Effector CD8-positive, alpha-beta T cell (primary cell): ENCODE data around the gene C11orf91.
"Not testable (repeated sequence)": the region's sequence is repeated elsewhere in the genome, so short reads cannot be mapped to it uniquely, and the experiment has no call there.

Experiments
- DNase-seq: peaks from one replicate; lab custom pipeline; 2025; lab: John Stamatoyannopoulos, UW

C11orf91 gene

GRCh38 chr11:33721984-33722383, 21.4 kb upstream of the C11orf91 start:
- no peak for DNase-seq

GRCh38 chr11:33721426-33721825, 20.8 kb upstream of the C11orf91 start:
- DNase-seq, result no peak

GRCh38 chr11:33719587-33719986, 19.0 kb upstream of the C11orf91 start:
- DNase-seq, result no peak

DNA sequence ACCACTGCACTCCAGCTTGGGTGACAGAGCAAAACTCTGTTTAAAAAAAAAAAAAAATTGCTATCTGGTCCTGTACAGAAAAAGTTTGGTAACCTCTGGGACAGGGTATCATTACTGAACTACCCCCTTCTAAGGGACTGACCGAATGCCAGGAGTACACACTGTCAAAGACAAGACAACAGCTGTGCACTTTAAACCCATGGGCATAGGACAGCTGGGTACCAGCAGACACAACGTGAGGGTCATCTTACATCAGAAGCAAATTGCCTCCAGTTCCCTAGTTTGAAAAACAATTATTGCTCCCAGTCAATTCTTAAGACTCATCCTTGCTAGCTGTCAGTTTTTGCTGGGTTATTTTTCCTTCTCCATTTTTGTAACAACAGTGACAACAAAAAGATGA, 17.8 kb upstream of the C11orf91 start:
- no peak for DNase-seq

DNA sequence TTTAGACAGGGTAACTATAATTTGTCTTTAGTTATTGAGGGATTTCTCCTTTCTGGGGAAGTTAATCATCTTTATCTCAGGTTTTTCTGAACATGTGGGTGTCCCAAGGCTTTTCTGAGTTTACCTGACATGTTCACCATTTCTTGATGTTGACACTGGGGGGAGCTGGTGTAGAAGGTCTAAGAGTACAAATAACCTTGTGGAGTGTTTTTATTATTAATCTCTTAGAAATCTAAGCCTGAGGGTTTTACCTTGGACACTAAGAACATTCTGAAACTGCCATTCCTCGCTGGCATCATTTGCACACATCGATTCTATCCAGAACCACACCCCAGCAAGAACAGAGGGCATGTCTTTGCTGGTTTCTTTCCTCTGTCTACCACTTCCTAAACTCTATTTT, 15.6 kb upstream of the C11orf91 start:
- DNase-seq, result no peak

DNA sequence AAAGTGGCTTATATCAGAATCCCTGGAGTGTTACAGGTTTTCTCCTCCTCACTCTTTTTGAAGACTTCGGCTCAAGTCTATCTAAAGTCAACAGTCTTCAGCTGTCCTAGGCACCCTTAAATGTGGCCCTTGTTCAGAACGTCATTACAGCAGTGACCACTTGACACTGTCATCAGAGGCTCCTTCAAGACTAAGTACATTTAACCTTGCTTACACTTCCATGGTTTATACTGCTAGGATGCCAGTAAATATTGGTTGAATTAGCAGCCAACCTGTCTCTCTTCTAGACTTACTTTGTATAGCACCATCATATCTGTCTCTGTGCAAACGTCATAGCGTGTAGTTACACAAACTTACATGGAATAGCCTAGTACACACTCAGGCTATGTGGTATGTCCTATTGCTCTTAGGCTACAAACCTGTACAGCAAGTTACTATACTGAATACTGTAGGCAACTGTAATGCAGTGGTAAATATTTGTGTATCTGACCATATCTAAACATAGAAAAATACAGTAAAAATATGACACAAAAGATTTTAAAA, 13.3 kb upstream of the C11orf91 start:
- no peak for DNase-seq

DNA sequence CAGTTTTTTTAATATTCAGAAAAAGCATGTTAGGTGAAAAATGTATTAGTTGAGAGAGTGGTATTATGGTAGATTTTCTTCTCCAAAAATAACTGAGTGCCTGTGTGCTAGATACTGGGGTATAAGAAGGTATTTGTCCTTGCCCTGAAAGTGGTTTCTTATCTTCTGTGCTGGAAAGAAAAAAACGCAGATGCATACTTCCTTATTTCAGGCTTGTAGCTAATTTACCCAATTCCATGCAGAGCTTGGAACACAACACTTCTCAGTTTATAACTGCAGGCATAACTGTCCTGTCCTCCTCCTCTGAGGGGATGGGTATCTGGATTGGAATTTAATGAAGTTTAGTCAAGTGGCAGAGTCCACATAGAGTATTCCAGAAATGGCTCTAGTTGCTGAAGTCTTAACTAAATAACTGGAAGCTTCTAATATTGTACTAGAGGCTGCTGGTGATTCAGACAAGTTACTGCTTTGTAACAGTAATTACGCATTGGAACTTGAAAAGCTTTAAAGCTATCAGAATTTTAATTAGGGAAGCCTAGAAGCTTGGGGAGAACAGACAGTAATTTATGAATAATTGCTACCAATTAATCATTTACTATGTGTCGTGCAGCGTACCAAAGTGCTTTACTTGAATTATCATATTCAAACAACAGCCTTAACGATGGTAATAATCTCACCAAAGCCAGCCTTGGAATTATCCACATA, 12.7 kb upstream of the C11orf91 start:
- no peak for DNase-seq

DNA sequence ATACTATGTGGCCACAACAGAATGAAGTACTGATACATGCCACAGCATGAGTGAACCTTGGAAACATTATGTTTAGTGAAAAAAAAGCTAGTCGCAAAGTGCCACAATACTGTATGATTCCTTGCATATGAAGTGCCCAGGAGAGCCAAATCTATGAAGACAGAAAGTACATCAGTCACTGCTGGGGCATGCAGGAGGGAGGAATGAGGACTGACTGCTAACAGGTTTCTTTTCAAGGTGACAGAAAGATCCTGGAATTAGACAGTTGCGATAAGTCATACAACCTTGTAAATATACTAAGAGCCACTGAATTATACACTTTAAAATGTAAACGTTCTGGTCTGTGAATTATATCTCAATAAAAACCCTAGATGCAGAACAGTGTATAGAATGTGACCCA, 11.8 kb upstream of the C11orf91 start:
- no peak for DNase-seq

DNA sequence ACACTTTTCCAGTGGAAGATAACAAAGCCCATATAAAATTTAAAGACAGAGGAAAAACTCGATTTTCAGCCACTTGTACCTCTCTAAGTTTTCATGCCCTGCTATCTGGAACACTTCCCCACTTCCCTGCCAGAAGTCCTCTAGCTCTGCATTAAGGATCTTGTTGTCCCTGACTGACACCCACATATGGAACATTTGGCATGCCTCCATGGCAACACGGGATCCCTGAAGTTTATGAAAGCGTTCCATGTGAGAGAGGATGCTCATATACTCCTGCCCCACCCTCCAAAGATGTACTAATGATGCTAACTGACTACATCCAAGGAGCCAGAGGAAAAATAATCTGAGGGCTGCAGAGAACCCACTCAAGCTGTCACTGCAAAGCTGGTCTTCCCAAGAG, 8.8 kb upstream of the C11orf91 start:
- DNase-seq, result no peak

- DNase-seq, result no peak
These were observed 8.4 kb upstream of the C11orf91 start for GRCh38 chr11:33708985-33709384.

GRCh38 chr11:33707831-33708230, 7.2 kb upstream of the C11orf91 start:
- not testable (repeated sequence) for DNase-seq

- no peak for DNase-seq
These were observed 6.3 kb upstream of the C11orf91 start for GRCh38 chr11:33706966-33707365.

- no peak for DNase-seq
These were observed 5.9 kb upstream of the C11orf91 start for GRCh38 chr11:33706546-33706945.

GRCh38 chr11:33704240-33705002, 3.8 kb upstream of the C11orf91 start:
- DNase-seq, result no peak

DNA sequence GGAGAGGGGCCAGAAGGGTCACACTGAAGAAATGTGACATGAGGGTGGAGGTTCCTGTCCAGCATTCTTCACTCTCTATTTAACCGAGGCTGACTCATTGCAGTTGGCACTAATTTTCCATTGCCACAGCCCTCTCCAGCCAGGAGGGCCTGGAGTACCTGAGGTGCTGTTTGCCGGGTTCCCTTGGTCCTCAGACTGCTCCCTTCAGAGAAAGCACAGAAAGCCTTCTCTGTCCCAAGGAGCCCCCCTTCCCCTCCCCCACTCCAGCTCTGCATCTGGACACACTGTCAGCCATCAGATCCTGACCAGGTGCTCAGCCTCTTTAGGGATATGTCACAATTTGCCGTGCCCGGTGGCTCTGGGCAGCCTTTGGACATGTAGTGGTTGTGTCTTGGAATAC, 3.2 kb upstream of the C11orf91 start:
- DNase-seq, result no peak

- DNase-seq, result no peak
These were observed 2.6 kb upstream of the C11orf91 start for GRCh38 chr11:33703234-33703633.

GRCh38 chr11:33701302-33702230, 940 bp upstream of the C11orf91 start:
- DNase-seq, result no peak

DNA sequence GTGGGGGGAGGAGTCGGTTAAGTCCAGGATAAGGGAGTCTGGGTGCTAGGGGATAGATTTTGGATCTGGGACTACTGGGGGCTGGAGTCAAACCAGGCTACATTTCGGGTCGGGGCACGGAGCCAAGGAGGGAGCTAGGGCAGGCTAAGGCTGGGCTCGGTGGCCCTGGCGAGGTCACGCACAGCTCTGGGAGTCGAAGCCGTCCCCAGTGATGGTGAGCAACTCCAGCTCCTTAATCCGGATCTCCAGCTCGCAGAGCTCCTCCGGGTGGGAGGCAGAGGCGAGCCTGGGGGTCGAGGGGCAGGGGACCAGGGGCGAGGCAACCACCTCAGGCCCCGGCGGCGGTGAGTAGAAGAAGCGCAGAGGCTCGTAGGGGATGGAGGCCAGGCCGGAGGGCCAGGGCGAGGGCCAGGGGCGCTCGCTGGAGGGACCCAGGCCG, 544 bp downstream of the C11orf91 start:
- no peak for DNase-seq

- DNase-seq, result no peak
These were observed 1.0 kb downstream of the C11orf91 start for GRCh38 chr11:33699515-33700062.

- DNase-seq, result no peak
These were observed 1.7 kb downstream of the C11orf91 start for GRCh38 chr11:33698921-33699320.

- no peak for DNase-seq
These were observed 2.6 kb downstream of the C11orf91 start for GRCh38 chr11:33697997-33698396.
